NCI-H1436 (cell line): ENCODE data around the gene ATP6V0A4.
"Not testable (repeated sequence)": the region's sequence is repeated elsewhere in the genome, so short reads cannot be mapped to it uniquely, and the experiment has no call there.

Source experiments
- DNase-seq: peaks from one replicate; lab custom pipeline; 2025; lab: John Stamatoyannopoulos, UW

Gene ATP6V0A4

DNA sequence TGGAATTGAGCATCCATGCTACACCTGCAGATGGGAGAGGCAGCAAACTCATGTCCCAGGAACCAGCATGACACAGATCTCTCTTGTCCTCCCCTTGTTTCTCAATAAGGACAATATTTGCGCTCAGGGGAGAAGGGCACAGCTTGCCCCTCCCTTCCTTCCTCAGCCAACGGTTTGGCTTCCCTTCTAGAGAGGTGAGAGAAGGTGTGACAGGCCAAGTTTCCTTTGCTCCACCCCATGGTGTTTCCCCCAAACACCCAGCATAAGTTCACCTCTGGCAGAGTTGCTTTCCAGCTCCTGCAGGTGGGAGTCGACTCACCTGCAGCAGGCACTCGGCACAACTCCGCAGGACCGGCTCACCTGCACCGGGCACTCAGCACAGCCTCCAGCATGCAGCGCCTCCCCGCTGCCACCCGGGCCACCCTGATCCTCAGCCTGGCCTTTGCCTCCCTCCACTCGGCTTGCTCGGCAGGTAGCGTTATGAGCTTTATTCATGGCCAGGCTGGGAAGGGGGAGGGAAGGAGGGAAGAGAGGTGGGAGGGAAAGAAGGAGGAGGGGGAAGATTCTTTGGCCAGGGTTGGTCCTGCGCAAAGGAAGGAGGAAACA, at the start of gene ATP6V0A4, which contains the start of gene TMEM213:
ATP6V0A4 (minus strand) TSS at position 482 of the 606 bp plus-strand sequence. CDS start 26,949 bp downstream, outside the sequence.
TMEM213 (plus strand) TSS at position 280 of the 606 bp plus-strand sequence; CDS start at position 391, 111 bp downstream.
- DNase-seq = no peak

DNA sequence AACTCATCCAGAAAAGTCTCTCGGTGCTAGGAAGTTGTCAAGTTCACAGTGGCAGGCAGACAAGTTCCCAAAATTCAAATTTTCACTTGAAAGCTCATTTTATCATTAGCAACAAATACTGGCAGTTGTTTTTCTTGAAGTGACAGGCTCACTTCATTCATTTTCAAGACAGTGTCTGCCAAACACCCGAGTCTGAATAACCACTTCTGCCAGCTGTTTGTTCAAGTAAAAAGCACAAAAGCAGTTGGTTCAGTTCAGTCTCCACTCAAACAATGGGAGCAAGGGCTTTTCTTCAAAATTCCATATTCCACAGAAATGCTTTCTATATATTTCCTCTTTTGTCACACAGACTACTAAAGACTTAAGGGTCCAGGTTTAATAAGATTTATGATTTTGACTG, 47.7 kb upstream of the ATP6V0A4 start:
- no peak for DNase-seq

- DNase-seq = no peak
Observed at GRCh38 chr7:138843632-138844580, 45.9 kb upstream of the ATP6V0A4 start.

GRCh38 chr7:138842111-138842510, 44.1 kb upstream of the ATP6V0A4 start:
- no peak for DNase-seq

DNA sequence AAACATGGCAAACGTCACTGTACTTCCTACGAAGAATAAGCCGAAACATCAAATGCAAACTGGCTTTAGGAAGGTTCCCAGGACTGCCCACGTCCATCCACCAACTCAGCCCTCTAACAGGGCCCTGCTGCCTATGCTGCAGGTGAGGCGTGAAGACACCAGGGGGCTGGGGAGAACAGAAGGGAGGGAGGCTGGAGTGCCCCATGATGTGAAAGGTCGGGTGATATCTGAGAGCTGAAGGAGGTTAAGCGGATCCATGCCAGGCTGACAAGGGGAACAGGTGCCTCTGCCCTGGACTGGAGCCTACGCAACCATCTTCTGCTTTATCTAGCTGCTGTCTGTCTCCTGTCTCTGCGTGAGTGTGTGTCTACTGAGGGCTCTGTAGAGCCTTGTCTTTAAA, 40.2 kb upstream of the ATP6V0A4 start:
- DNase-seq = no peak

- no peak for DNase-seq
Observed at GRCh38 chr7:138837627-138838026, 39.6 kb upstream of the ATP6V0A4 start.

DNA sequence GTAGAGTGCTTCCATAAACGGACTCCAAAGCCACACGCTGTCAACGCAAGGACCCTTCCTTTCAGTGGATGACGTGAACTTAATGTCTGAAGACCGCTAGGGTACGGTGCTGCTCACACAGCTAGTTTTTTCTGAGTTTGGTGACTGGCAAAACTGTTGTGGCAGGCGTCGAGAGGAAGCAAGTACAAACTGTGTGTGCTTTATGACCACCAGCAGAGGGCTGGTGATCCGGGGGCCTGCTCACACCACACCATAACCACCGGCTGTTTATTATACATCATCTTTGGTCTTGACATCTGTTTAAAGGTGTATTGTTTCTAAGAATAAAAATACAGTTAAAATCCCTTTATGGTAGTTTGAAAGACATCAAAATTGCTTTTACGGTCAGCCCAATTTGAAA, 37.1 kb upstream of the ATP6V0A4 start:
- DNase-seq = no peak

DNA sequence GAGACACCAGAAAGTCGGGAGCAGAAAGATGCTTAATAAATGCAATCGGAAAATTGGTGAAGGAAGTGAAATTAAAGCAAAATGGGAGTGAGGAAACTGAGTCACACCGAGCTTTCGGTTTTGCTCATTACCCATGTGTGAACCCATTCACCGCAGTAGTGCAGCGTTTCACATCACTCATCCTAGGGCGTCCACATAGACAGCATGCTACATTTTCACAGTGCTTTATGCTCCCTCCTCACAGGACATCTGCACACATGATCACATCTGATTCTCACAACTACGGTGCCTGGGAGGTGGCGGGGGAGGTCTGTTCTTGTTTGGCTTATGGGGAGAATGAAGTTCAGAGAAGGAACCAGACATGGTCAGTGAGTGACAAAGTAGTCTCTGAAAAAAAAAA, 36.6 kb upstream of the ATP6V0A4 start:
- DNase-seq = no peak

DNA sequence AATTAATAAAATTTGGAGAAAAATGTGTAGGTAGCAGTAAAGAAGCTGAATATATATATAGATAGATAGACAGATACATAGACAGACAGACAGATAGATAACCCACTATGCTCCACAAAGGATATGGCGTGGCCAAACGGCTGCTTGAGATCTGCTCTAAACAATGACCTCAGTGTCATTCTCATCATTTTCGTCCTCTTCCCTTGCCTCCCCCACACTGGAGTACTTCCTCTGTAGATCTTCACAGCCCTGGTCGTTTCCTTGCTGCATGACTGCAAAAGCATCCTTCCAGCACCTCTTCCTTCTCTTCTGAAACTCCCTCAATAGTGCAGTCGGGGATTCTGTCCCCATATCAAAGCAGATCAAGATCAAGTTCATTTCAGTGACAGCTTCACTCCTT, 35.6 kb upstream of the ATP6V0A4 start:
- DNase-seq = no peak

DNA sequence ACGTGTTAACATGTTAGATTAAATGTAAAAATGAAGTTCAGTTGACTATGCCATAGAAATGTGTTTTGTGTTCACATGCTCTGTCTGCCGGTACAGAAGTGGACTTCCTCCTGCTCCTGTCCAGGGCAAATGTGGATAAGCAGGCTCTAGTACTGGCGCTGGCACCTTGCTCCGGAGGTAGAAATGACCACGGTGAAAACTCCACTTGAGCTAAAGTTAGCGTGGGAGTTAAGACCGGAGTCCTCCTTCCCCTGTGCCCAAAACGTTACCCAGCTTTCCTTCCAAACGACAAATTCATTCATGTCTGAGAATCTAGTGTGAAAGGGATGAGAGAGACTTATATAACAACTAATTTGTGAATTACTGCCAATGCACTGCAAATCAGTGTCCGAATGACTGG, 35.0 kb upstream of the ATP6V0A4 start:
- DNase-seq = no peak

- no peak for DNase-seq
Observed at GRCh38 chr7:138829335-138829734, 31.3 kb upstream of the ATP6V0A4 start.

DNA sequence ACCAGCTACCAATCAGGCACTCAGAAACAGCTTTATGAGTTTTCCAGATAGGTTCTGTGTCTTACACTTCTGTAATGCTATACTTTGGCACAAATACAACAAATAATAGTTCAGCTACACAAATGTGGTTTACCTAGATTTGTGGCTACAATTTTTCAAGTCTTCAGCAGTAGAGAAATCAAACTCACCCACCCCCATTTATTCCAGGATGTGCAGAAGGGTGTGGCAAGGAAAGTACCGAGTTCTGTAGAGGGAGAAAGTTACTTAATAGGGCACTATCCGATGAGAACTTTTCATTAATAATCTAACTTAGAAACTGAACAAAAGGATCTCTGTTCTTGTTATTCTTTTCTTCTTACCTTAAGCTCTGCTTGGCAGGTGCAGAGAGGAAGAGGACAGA, 30.3 kb upstream of the ATP6V0A4 start:
- no peak for DNase-seq

- no peak for DNase-seq
Observed at GRCh38 chr7:138825049-138825721, 27.2 kb upstream of the ATP6V0A4 start.

GRCh38 chr7:138822867-138823535, 25.0 kb upstream of the ATP6V0A4 start:
- no peak for DNase-seq

DNA sequence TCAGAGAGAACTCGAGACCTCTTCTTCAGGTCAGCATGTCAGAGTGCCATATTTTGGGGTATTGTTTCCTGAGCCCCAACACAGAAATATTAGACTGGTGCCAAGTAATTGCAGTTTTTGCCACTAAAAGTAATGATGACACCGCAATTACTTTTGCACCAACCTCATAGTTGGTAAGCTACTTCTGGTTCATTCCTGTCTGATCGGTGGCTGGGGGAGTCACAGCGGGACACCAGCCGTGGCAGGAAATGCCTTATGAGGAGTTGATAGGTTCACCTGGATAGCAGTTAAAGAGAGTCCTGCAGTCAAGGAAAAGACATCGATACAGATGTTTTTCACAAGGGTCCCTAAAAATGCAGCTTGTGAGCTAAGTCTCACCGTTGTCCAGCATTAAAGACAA, 23.9 kb upstream of the ATP6V0A4 start:
- no peak for DNase-seq

- DNase-seq = no peak
Observed at GRCh38 chr7:138819625-138820024, 21.6 kb upstream of the ATP6V0A4 start.

DNA sequence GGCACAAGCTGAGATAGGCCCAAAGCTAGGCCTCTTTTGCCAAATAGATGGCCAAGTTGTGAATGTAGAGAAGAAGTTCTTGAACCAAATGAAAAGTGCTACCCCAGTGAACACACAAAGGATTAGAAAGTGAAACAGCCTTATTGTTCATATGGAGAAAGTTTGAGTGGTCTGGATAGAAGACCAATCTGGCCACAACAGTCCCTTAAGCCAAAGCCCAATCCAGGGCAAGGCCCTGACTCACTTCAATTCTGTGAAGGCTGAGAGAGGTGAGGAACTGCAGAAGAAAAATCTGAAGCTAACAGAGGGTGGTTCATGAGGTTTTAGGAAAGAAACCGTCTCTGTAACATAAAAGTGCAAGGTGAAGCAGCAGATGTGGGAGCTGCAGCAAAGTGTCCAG, 18.7 kb upstream of the ATP6V0A4 start:
- no peak for DNase-seq

GRCh38 chr7:138814816-138815332, 16.9 kb upstream of the ATP6V0A4 start:
- no peak for DNase-seq

DNA sequence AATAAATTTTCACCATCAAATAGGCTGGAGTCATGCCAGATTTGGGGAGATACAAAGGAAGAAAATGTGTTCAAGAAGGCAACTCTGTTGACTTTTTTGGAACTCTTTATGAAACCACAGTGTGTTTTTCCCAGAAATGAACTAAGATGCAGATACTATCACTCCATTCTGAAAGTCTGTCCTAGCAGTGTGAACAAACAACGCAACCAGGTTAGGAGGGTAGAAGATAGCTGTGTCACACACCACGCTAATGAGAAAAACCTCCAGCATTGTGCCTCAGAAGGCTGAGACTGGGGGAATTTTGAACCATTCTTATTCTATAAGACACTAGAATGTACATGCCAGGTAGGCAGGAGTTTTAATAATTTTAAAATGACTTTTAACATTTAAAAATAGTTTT, 15.9 kb upstream of the ATP6V0A4 start:
- DNase-seq = no peak

DNA sequence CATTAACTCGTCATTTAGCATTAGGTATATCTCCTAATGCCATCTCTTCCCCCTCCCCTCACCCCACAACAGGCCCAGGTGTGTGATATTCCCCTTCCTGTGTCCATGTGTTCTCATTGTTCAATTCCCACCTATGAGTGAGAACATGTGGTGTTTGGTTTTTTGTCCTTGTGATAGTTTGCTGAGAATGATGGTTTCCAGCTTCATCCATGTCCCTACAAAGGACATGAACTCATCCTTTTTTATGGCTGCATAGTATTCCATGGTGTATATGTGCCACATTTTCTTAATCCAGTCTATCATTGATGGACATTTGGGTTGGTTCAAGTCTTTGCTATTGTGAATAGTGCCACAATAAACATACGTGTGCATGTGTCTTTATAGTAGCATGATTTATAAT, 13.3 kb upstream of the ATP6V0A4 start:
- DNase-seq = not testable (repeated sequence)

DNA sequence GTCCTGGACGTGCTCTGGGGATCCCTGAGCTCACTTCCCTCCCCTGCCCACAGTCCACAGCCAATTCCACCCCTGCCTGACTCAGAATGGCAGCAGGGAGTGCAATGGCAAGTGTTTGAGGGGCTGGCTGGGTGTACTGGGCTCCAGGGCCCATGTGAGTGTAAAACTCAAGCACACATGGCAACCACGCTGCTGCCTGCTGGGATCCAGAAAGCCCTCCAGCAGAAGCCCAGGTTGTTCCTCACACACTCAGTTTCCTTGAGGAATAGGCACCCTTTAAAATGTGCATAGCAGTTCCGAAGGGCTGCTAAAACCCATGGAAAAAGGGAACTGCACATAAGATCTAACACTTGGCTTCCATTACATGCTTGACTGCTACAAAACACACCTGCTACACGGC, 11.3 kb upstream of the ATP6V0A4 start:
- no peak for DNase-seq

GRCh38 chr7:138804618-138805017, 6.6 kb upstream of the ATP6V0A4 start:
- no peak for DNase-seq
